Activated CD8-positive, alpha-beta memory T cell treated with anti-CD3 and anti-CD28 coated beads, Interleukin-2, amount 50 U/mL, for 4 hours (primary cell): Measurements from ENCODE around the gene CCDC85B.

Source experiments
- DNase-seq: peaks from one replicate; pipeline ENCODE4 v3.0.0-alpha.2; 2020

Gene CCDC85B

DNA sequence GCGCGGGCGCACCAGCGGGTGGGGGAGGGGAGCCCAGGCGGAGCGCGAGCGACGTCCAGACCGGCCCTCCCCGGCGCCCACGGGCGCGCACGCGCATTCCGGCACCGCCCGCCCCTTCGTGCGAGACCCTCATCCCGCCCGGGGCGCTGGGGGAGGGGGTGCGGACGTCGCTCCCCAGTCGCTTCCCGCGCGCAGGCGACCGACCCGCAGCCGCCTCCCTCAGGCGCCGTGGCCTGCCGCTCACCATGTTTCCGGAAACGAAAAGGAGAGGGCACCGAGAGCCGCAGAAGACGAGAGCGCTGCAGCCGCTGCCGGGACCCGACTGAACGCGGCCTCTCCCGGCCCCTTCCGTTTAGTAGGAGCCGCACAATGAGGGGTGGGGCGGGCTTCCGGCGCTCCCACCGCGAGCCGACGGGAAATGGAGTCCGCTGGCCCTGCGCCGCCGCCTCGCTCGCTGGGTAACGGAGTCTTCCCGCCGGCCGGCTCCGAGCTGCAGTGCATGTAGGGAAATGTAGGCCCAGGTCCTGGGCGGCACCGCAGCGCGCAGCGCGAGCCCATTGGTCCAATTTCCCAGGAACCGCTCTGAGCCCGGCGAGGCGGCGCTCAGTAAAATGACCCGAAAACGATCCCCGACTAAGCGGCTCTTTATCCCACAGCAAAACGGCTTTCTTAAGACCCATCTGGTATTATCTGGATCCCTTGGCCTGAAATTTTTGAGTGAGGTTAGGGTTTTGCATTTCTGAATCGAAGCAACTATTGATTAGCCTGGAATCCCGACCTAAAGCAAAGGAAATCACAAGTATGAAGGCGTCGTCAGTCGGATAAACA, 32.4 kb upstream of the CCDC85B start, which contains the start of gene CFL1:
Gene CFL1, minus strand, starts transcription at position 328 of the 828 bp plus-strand sequence. Its CDS starts 81 bp downstream, at position 247.
- peak; percentile 96 for DNase-seq

DNA sequence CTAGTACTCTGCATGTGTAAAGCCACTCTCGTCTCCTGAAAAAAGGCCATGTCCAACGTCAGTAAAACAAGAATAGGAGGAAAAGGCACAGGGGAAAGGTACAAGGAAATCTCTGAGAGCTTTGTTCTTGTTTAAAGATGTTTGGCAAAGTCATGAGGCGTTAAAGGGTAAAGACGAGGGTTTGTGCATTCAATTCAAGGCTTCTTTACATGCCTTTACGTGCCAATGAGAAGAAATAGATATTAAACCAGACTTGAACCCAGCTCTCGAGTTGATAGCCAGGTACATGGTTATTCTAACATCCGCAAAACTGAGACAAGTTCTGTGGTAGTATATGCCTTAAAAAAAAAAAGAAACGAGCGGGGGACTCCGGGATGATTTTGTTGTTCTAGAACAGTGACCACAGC, 31.8 kb upstream of the CCDC85B start:
- no peak for DNase-seq

DNA sequence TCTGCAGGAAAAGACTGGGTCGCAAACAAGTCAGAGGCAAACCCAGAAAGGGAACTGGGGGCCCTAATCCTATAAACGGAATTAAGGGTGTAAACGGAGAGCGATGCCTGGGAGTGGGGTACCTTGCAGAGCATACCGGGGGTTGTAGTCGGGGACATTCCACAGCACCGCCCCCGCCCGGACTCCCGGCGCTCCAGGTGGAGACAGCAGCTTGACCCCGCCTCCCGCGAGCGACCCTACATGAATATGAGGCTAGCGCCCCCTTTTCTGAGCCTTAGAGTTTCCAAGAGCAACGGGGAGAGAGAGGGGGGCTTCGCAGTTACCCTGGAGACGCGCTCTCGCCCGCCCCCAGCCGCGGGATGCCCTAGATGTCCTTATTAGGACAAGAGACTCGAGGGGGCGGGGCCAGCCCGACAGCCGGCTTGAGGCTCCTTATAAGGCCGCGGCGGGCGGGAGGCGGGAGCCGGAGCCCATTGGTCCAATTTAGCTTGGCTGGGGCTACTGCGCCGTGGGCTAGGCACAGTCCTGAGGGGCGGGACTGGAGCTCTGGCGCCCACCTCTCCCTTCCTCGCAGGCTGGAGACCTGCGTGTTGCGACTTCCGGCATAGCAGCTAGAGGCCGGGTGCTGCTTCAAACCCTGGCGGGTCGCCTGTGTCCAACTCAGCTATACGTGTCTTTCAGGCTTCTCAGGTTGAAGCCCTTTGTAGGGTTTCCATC, 31.2 kb upstream of the CCDC85B start:
- DNase-seq, result peak; percentile 97

DNA sequence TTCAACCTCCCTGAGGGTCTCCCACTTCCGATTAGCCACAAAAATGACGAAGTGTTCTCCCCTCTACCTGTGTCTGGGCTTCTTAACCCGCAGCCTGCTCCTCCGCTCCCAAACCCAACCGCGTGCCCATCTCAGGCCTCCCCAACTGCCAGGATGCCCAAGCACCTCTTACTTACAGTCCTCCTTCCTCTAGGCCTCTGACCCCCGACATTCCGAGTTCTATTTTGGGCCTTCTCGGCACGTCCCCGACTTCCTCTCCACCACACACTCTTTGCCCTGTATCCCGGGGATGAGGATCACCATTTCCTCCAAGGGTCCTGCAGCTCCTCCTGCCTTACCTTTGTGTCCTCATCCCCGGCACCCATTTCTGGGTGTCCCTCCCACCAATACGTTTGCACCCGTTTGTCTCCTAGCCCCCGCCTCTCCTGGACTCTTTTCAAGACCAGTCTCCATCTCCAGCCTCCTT, 30.6 kb upstream of the CCDC85B start:
- no peak for DNase-seq

DNA sequence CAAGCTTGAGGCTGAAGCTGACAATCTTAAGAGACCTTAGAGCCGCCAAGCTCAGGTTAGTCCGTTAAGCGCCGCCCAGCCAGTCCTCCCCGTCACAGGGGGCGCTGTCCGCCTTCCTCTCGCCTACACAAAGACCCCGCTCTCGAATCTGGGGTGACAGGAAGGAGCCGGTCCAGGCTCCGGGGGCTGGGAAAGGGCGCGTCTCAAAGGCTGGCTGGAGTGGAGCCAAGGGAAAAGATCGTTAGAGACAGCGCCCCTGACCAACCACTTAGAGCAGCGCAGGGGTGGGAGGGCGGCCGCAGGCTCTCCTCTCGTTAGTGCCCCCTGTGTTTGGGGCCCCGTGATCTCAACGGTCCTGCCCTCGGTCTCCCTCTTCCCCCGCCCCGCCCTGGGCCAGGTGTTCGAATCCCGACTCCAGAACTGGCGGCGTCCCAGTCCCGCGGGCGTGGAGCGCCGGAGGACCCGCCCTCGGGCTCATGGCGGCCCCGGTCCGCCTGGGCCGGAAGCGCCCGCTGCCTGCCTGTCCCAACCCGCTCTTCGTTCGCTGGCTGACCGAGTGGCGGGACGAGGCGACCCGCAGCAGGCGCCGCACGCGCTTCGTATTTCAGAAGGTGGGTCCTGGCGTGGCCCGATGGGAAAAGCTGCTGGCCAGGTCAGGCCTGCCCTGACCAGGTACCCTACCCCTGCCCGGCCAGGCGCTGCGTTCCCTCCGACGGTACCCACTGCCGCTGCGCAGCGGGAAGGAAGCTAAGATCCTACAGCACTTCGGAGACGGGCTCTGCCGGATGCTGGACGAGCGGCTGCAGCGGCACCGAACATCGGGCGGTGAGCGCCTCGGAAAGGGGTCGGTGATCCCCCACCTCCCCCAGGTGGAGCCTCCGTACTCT, 30.0 kb upstream of the CCDC85B start, which contains the start of gene MUS81:
Gene MUS81, plus strand, starts transcription at position 156 of the 887 bp plus-strand sequence. Its CDS starts 321 bp downstream, at position 477.
- peak; percentile 97 for DNase-seq

DNA sequence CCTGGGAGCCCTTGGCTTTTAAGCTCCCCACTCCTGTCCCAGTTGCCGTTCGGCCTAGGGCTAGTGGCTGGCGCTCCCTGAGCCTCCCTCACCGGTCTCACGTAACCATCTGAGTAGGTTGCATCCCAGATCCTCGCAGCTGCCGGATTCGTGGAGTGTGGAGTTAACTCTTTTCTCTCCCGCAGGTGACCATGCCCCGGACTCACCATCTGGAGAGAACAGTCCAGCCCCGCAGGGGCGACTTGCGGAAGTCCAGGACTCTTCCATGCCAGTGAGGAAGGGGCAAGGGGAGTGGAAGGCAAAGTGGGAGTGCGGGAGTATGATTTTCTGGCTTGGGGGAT, 29.3 kb upstream of the CCDC85B start:
- DNase-seq, result no peak

DNA sequence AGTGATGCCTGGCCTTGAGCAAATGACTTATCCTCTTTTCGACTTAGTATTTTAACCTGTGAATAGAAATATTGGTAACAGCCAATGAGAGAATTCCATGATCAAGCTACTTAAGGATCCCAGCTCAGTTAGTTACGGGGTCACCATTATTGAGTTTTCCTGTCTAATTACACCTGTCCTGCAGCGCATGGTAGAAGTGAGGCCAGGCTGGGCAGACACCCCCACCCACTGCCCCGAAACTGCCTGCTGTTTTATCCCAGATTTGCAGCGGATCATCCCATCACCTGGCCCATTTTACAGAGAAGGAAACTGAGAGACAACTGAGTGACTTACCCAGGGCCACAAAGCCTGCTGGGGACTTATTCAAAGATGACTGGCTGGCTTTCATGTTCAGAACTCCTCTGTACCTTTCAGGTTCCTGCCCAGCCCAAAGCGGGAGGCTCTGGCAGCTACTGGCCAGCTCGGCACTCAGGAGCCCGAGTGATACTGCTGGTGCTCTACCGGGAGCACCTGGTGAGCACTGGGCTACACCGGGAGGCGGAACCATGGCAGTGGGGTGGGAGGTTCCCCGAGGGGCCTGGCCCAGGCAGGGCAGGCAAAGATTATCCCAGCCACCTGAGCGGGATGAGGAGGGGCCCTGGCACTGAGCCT, 28.8 kb upstream of the CCDC85B start:
- no peak for DNase-seq

DNA sequence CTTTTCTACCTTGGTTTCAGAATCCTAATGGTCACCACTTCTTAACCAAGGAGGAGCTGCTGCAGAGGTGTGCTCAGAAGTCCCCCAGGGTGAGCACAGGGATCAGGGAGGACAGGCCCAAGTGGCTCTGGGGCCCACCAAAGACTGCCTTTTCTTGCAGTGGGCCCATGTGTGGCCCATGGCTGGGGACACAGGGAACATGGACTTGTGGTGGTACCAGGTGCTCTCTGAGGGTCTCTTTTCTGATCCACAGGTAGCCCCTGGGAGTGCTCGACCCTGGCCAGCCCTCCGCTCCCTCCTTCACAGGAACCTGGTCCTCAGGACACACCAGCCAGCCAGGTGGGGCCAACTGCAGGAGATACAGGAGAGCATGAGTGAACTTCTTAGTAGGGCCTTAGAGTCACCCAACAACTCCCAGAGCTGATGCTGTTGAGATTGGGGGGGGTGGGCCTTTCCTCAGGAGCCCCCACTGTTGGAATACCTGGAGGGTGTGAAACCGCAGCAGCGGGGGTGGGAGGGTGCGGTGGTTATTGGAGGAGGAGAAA, 28.2 kb upstream of the CCDC85B start:
- no peak for DNase-seq

DNA sequence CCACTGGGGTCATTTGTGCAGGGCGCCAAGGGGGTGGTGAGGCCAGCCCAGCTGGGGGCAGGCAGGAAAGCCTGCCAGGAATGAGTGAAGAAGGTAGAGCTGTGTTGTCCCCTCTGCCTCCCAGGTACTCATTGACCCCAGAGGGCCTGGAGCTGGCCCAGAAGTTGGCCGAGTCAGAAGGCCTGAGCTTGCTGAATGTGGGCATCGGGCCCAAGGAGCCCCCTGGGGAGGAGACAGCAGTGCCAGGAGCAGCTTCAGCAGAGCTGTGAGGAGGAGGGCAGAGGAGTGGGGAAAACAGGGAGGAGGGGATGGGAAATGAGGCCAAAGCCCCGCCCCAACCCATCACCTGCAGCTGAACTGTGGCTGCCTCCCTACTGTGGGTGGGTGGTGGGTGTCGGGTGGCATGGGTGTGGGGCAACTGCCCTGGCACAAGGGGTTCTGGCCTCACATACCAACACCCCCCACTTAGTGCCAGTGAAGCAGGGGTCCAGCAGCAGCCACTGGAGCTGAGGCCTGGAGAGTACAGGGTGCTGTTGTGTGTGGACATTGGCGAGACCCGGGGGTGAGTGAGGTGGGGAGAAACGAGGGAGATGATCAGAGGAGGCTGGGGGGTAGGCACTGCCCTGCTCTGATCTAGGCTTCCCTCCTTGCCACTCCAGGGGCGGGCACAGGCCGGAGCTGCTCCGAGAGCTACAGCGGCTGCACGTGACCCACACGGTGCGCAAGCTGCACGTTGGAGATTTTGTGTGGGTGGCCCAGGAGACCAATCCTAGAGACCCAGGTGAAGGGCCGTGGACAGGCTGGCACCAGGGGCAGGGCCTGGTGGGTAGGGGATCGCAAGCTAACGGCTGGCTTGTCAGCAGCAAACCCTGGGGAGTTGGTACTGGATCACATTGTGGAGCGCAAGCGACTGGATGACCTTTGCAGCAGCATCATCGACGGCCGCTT, 27.3 kb upstream of the CCDC85B start:
- no peak for DNase-seq

DNA sequence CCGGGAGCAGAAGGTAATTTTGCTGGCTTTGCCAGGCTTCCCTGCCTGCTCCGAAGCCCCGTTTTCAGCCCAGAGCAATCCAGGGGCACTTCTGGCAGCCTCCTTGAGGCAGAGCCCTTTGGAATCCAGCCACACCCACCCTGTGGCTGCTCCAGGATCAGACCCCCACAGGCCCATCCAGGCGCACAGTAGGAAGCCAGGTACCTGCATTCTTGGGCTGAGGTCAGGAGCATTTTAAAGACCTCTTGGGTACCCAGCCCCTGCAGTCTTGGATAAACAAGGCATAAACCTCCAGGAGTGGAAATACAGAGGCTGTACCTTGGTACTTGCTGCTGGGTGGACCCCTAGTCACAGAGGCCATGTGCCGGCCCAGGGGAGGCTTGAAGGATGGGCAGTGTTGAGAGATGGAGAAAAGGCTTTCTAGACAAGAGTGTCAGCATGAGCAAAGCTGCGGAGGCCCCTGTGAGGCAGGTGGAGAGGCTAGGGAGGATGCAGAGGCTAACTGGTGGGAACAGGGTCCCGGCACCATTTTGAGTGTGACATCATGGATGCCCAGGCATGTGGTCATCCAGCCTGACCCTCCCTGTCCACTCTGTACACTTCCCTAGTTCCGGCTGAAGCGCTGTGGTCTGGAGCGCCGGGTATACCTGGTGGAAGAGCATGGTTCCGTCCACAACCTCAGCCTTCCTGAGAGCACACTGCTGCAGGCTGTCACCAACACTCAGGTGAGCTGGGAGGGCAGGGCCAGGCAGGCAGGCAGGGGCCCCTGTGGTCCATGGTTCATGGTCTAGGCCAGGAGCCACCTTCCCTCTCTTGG, 26.4 kb upstream of the CCDC85B start:
- no peak for DNase-seq

DNA sequence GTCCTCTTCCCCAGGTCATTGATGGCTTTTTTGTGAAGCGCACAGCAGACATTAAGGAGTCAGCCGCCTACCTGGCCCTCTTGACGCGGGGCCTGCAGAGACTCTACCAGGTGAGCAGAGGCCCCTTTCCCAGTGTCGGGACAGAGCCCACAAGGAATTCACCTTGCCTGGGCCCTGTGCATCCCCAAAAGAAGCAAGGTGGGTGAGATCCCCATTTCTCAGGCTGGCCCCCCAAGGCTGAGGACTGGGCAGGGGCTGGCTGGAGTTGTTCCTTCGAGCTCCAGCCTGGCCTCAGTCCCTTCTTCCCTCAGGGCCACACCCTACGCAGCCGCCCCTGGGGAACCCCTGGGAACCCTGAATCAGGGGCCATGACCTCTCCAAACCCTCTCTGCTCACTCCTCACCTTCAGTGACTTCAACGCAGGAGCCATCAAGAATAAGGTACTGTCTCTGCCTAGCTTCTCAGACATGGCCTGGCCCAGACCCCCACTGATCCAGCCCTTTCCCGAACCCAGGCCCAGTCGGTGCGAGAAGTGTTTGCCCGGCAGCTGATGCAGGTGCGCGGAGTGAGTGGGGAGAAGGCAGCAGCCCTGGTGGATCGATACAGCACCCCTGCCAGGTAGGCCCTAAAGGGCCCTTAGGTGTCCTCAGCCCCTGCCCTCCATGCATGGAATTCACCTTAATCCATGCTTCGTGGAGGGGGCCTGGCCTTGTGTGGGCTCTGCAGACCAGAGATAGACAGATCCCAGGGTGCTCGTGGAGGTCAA, 25.6 kb upstream of the CCDC85B start:
- DNase-seq, result no peak

DNA sequence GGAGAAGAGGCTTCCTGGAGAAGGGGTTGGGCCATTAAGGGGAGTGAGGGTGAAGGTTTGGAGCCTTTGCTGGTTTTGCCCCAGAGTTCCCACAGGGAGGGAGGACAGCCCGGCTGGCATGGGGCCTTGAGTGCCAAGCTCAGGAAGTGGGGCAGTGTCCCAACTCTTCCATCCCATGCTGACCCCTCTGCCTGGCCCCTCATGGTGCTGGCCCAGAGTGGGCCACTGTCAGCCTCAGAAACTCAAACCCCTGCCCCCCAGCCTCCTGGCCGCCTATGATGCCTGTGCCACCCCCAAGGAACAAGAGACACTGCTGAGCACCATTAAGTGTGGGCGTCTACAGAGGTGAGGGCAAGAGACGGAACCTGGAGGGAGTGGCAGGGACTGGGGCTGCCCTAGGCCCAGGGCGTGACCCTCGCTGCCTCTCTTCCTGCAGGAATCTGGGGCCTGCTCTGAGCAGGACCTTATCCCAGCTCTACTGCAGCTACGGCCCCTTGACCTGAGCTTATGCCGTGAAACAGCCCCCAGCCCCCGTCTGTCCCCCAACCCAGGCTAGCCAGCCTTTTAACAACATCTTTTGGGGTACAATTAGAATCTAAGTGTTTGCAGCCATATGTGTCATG, 24.8 kb upstream of the CCDC85B start:
- DNase-seq, result no peak

DNA sequence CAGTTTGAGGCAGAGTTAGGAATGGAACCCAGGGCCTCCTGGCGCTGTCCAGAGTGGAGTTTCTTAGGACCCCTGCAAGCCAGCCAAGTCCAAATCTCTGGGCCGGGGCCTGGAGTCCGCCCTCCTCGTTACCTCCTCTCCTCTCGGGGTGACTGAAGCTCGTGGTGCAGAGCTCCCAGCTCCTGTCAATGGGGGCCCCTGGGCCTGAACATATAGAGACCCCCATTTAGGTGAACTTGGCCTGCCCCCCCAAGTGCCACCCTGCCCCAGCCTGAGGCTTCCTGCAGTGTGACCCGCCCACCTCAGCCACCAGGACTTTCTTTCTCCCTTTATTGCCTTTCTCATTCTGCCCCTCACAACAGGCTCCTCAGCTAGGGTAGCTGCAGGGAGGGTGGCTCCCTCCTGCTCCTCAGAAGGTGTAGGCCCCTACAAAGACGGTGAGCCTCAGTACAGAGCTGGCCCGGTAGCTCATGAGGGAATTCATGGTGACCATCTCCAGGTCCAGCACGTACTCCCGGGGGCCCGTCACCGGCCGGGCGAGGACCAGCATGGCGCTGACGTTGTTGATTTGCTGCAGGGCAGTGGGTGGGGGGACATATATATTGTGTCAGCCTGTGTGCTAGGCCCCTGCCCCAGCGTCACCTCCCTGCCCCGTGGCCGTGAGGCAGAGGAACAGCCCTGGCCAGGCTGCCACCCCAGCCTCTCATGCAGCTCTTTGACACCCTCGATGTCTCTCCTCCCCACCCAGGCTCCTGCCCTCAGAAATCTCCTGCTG, 23.8 kb upstream of the CCDC85B start:
- no peak for DNase-seq

DNA sequence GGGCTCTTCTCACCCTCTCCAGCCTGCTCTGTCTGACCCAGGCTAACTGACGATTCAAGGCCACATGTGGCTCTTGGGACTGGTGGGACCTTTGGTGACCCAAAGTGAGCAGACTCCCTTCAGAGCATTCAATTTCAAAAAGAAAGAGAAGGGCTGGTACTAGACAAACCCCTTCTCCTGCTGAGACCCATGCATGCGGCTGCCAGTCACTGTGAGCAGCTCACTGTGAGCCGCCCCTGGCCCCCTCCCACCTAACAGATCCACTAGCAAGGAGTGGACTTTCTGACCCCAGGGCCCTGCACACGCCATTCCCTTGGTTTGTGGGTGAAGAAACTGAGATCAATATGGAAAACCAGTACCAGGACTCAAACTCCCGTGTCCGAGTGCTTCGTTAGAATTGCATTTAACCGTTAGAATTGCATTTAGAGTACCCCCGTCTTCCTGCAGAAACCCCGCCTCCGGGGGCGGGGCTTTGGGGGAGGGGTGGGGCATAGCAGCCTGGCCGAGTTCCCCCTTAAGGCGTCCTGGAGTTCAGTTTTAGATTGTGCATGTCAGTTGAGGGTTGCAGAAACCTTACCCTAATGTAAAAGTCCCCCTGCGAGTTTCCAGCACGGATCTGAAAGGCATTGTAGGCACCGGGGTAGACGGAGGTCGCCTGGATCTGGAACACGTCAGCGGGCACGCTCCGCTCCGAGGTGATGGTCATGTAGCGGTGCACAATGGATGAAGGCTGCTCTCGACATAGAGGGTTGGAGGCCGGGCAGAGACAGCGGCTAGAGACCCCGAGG, 23.0 kb upstream of the CCDC85B start:
- DNase-seq, result no peak

DNA sequence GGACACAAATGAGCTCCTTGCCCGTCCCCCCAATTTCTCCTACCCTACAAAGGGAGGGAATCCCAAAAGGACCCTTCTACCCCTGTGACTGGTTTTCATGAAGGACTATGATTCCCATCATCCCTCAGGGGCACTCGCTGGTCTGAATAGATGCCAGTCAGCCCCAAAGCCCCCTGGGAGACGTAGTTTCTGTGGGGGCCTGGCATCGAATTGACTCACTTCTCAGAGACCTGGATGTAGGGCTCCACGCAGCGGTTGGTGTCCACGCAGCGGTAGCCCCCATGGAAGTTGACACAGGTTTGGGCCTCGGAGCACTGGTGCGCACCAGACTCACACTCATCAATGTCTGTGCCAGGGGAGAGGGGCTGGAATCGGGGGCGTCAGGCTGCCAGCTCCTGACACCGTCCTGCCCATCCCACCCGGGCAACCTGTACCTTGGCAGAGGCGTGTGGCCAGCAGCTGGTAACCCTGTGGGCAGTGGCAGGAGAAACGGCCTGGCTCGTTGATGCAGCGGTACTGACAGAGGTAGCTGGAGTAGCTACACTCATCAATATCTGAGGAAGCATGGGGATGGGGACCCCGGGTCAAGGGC, 22.3 kb upstream of the CCDC85B start:
- no peak for DNase-seq

DNA sequence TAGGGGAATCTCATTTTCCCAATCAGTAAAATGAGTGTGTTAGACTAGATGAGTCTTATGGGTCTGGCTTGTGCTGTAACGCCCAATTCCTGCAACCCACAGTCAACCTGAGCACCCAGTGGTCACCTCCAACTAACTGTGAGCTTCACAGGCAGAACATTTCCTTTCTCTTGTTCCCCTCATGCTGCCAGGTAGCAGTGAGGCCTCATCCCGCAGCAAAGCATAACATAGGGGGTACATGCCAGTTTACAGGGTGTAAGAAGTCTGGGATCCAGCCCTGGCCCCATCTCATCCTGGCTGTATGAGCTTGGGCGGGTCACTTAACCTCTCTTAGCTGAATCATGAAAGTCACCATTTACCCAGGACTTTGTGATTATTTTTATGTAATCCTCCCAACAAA, 21.6 kb upstream of the CCDC85B start:
- DNase-seq, result no peak
